ENCODE results near the gene ACTMAP.
A peak's percentile ranks its signal among the peaks of the same experiment; 100 is the strongest.
"Not testable (repeated sequence)": the region's sequence is repeated elsewhere in the genome, so short reads cannot be mapped to it uniquely, and the experiment has no call there.

The ACTMAP gene

GRCh38 chr19:40742477-40742876 lies 7.8 kb downstream of the ACTMAP start:
- no peak for DNase-seq

- no peak for DNase-seq
Observed at GRCh38 chr19:40741527-40742390, 8.5 kb downstream of the ACTMAP start.

GRCh38 chr19:40740747-40741146 lies 9.5 kb downstream of the ACTMAP start:
- DNase-seq = no peak

- DNase-seq = no peak
Observed at GRCh38 chr19:40739871-40740703, 10.2 kb downstream of the ACTMAP start.

- DNase-seq = no peak
Observed at GRCh38 chr19:40739030-40739839, 11.0 kb downstream of the ACTMAP start.

- no peak for DNase-seq
Observed at GRCh38 chr19:40737102-40737644, 13.1 kb downstream of the ACTMAP start.

- DNase-seq = no peak
Observed at GRCh38 chr19:40736661-40737060, 13.6 kb downstream of the ACTMAP start.

GRCh38 chr19:40735013-40735771 lies 15.1 kb downstream of the ACTMAP start:
- no peak for DNase-seq

- DNase-seq = no peak
Observed at GRCh38 chr19:40733149-40733548, 17.1 kb downstream of the ACTMAP start.

GRCh38 chr19:40732304-40732703 lies 18.0 kb downstream of the ACTMAP start:
- not testable (repeated sequence) for DNase-seq

GRCh38 chr19:40730065-40730464 lies 20.2 kb downstream of the ACTMAP start:
- DNase-seq = not testable (repeated sequence)

- DNase-seq = no peak
Observed at GRCh38 chr19:40726279-40726678, 24.0 kb downstream of the ACTMAP start.

- no peak for DNase-seq
Observed at GRCh38 chr19:40724855-40725254, 25.4 kb downstream of the ACTMAP start.

GRCh38 chr19:40724315-40724714 lies 26.0 kb downstream of the ACTMAP start:
- DNase-seq = no peak

- DNase-seq = no peak
Observed at GRCh38 chr19:40723661-40724254, 26.5 kb downstream of the ACTMAP start.

- no peak for DNase-seq
Observed at GRCh38 chr19:40721936-40722661, 28.2 kb downstream of the ACTMAP start.

- DNase-seq = no peak
Observed at GRCh38 chr19:40721140-40721486, 29.2 kb downstream of the ACTMAP start.

GRCh38 chr19:40719414-40719894 lies 30.8 kb downstream of the ACTMAP start:
- DNase-seq = no peak

GRCh38 chr19:40718774-40719391 lies 31.4 kb downstream of the ACTMAP start:
- peak; percentile 56 for DNase-seq
